Neuronal stem cell (in vitro differentiated cells): ENCODE results near the gene CREB3L2.

Source experiments
- DNase-seq: peaks from one replicate; pipeline ENCODE4 v3.0.0-alpha.2; 2013; ENCODE audit warnings: low spot score
- H2AFZ ChIP-seq: one replicate; pipeline ENCODE4 v1.6.1; 2013; ENCODE audit warnings: mild to moderate bottlenecking, low read length, inconsistent platforms
- H2AK5ac ChIP-seq: 2 replicates; pipeline ENCODE4 v1.6.1; 2013; ENCODE audit warnings: low read depth, mild to moderate bottlenecking, inconsistent platforms, low read length, moderate library complexity, mixed read lengths
- H2BK120ac ChIP-seq: 2 replicates; pipeline ENCODE4 v1.6.1; 2013; ENCODE audit warnings: low read depth, mild to moderate bottlenecking, inconsistent platforms, low read length, moderate library complexity, mixed read lengths
- H2BK12ac ChIP-seq: one replicate; pipeline ENCODE4 v1.6.1; 2013; ENCODE audit warnings: low read length, inconsistent platforms
- H2BK15ac ChIP-seq: 2 replicates; pipeline ENCODE4 v1.6.1; 2013; ENCODE audit warnings: mild to moderate bottlenecking, low read length, inconsistent platforms, mixed read lengths
- H2BK5ac ChIP-seq: one replicate; pipeline ENCODE4 v1.6.1; 2013; ENCODE audit warnings: inconsistent platforms, mild to moderate bottlenecking, low read length, moderate library complexity
- H3K14ac ChIP-seq: one replicate; pipeline ENCODE4 v1.6.1; 2013; ENCODE audit warnings: low read length, inconsistent platforms
- H3K18ac ChIP-seq: 2 replicates; pipeline ENCODE4 v1.6.1; 2013; ENCODE audit warnings: low read length, inconsistent platforms
- H3K23ac ChIP-seq: 2 replicates; pipeline ENCODE4 v1.6.1; 2013; ENCODE audit warnings: low read depth, mild to moderate bottlenecking, mixed read lengths, low read length, inconsistent platforms; ENCODE audit not compliant: poor library complexity
- H3K27ac ChIP-seq: replicated peaks from 3 replicates; pipeline ENCODE4 v1.5.1; 2013; ENCODE audit warnings: low read length, inconsistent platforms
- H3K27me3 ChIP-seq, 3 experiments: 2 replicates each; pipeline ENCODE4 v1.6.1; 2013; ENCODE audit warnings: low read length in 3 of 3, mild to moderate bottlenecking in 2 of 3, inconsistent platforms in 1 of 3, low read depth in 1 of 3, mixed read lengths in 1 of 3, moderate library complexity in 1 of 3; ENCODE audit not compliant: control insufficient read depth in 3 of 3, insufficient read depth in 3 of 3
- H3K36me3 ChIP-seq, 2 donors: replicated peaks in 1 of 2; 2 replicates each; pipeline ENCODE4 v1.6.1; 2013; ENCODE audit warnings: low read length in 2 of 2; ENCODE audit not compliant: control insufficient read depth in 2 of 2, insufficient read depth in 2 of 2
- H3K4ac ChIP-seq: 2 replicates; pipeline ENCODE4 v1.6.1; 2013; ENCODE audit warnings: inconsistent platforms, mild to moderate bottlenecking, low read length, moderate library complexity
- H3K4me1 ChIP-seq, 2 donors: 1 replicate in 1 of 2; 2 replicates in 1 of 2; pipeline ENCODE4 v1.6.1; 2013; ENCODE audit warnings: low read length in 2 of 2, low read depth in 1 of 2; ENCODE audit not compliant: control insufficient read depth in 2 of 2, insufficient read depth in 1 of 2
- H3K4me2 ChIP-seq: one replicate; pipeline ENCODE4 v1.6.1; 2013; ENCODE audit warnings: mild to moderate bottlenecking, low read length, inconsistent platforms; ENCODE audit not compliant: insufficient read depth, poor library complexity, severe bottlenecking
- H3K4me3 ChIP-seq, 2 donors: 2 replicates each; pipeline ENCODE4 v1.5.1; 2013; ENCODE audit warnings: low read length in 2 of 2, mild to moderate bottlenecking in 2 of 2, inconsistent platforms in 1 of 2, moderate library complexity in 1 of 2
- H3K79me1 ChIP-seq: one replicate; pipeline ENCODE4 v1.6.1; 2013; ENCODE audit warnings: low read depth, mild to moderate bottlenecking, inconsistent platforms, low read length, moderate library complexity
- H3K9ac ChIP-seq: one replicate; pipeline ENCODE4 v1.6.1; 2013; ENCODE audit warnings: mild to moderate bottlenecking, low read depth, low read length, inconsistent platforms; ENCODE audit not compliant: poor library complexity
- H3K9me3 ChIP-seq, 2 donors: replicated peaks in 1 of 2; 2 replicates each; pipeline versions ENCODE3 to v1.6.1; 2013; ENCODE audit warnings: low read length in 2 of 2, mild to moderate bottlenecking in 2 of 2, inconsistent platforms in 1 of 2, low read depth in 1 of 2, mixed read lengths in 1 of 2, moderate library complexity in 1 of 2; ENCODE audit not compliant: control insufficient read depth in 2 of 2, insufficient read depth in 1 of 2
- H4K8ac ChIP-seq: one replicate; pipeline ENCODE4 v1.6.1; 2013; ENCODE audit warnings: low read depth, mild to moderate bottlenecking, inconsistent platforms, low read length, moderate library complexity
- H4K91ac ChIP-seq: one replicate; pipeline ENCODE4 v1.6.1; 2013; ENCODE audit warnings: low read length, low read depth, mild to moderate bottlenecking, inconsistent platforms; ENCODE audit not compliant: poor library complexity
- WGBS, 2 donors: extraction: QIAGEN DNeasy Blood & Tissue Kit; methylation state at CpG; one replicate each; pipeline ENCODE4 v1.1.7; 2013; ENCODE audit warnings: missing lambda C conversion rate in 2 of 2, mixed read lengths in 1 of 2; ENCODE audit not compliant: insufficient read length in 2 of 2, insufficient replicate concordance in 1 of 2; ENCODE audit errors: extremely low coverage in 2 of 2; 5-methylcytosine and 5-hydroxymethylcytosine counted together

The CREB3L2 gene

DNA sequence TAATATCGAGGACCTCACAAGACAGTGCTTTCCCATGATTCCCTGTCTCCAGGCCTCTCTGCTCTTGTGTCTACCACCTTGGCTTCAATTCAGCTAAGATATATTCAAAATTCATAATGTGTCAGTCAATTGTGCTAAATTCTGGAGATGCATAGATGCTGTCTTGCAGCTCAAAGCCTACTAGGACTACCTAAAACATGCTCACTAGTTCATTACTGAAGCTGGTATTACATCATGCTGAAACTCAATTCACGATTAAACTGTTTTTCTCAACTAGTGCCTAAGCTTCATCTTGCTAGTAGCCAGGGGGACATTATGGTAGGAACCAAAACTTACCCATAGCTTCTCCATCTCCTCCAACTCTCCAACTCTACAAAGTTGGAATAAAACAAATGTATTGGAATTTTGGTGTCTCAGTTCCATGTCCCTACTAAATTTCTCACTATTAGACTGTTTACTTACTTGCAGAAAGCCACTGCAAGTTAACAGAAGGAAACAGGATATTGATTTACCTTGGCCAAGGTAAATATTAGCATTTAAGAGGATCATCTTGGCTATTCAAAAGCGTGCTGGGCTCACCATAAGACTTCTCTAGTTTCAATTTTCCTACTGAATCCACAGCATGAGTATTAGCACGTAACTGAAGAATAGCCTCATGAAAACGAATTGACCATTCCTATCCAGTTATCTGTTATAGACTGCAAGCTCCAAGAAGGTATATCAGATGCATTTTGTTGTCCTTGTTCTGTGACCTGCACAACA is 53.6 kb downstream of the CREB3L2 start:
- no peak overlapping the region for H2BK15ac ChIP-seq
- H2AK5ac ChIP-seq, result no peak overlapping the region
- H3K23ac ChIP-seq, result no peak overlapping the region
- no peaks in the 10 kb centered on the region for H3K27me3 ChIP-seq
- H3K36me3 ChIP-seq, result no peaks in the 10 kb centered on the region
- no peak overlapping the region for H3K14ac ChIP-seq
- no peak overlapping the region for H3K4ac ChIP-seq
- H3K4me3 ChIP-seq, result no peak overlapping the region
- DNase-seq, result no peak
- no peak overlapping the region for H2BK120ac ChIP-seq
- no peak overlapping the region for H2BK5ac ChIP-seq
- H3K9ac ChIP-seq, result no peak overlapping the region
- peaks cover 2 to 5% of the 10 kb centered on the region in 2 donors for H3K4me1 ChIP-seq
- H2AFZ ChIP-seq, result no peak overlapping the region
- no peak overlapping the region for H3K18ac ChIP-seq
- H4K91ac ChIP-seq, result no peak overlapping the region
- WGBS, 2 donors, result no CpG with 5 or more reads among the region's 5 CpGs
- no peaks in the 10 kb centered on the region for H3K79me1 ChIP-seq
- H4K8ac ChIP-seq, result no peak overlapping the region
- H3K9me3 ChIP-seq, result no peaks in the 10 kb centered on the region
- no peak overlapping the region for H3K27ac ChIP-seq
- no peak overlapping the region for H3K4me2 ChIP-seq
- H2BK12ac ChIP-seq, result no peak overlapping the region

DNA sequence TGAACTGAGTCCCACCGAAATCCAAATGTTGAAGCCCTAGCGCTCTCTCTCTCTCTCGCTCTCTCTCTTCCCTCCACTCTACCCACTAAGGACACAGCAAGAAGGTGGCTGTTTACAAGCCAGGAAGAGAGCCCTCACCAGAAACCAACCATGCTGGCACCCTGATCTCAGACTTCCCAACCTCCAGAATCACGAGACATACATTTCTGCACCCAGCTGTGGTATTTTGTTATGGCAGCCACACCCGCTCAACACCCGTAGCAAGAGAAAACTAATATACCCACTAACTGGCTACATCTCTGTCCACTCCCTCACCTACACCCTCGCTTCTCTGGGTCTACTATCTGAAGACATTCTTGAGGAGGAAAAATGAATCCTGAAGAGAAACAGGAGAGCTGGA is 54.8 kb downstream of the CREB3L2 start:
- H2BK5ac ChIP-seq, result no peak overlapping the region
- no CpG with 5 or more reads among the region's 7 CpGs for WGBS, 2 donors
- no peak overlapping the region for H3K4me3 ChIP-seq

DNA sequence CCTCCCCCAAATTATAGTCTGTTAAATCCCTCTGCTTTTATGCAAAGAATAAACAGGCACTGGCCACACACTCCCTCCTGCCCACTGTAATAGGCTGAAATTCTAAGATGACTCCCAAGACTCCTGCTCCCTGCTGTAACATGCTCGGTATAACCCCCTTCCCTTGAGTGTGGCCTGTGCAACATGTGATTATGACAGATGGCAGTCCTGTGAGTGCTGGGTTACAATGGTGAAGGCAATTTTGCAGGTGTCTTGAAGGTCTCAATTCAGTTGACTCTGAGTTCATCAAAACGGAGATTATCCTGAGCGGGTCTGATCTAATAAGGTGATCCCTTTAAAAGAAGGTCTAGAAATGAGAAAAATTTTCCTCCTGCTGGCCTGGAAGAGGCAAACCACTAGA is 55.9 kb downstream of the CREB3L2 start:
- H3K9ac ChIP-seq, result no peak overlapping the region
- DNase-seq, result no peak
- no CpG with 5 or more reads among the region's 3 CpGs for WGBS, 2 donors
- no peaks in the 10 kb centered on the region for H3K36me3 ChIP-seq
- no peaks in the 10 kb centered on the region for H3K9me3 ChIP-seq
- no peaks in the 10 kb centered on the region for H3K79me1 ChIP-seq
- no peak overlapping the region for H3K4me3 ChIP-seq
- H2BK12ac ChIP-seq, result no peak overlapping the region
- H3K18ac ChIP-seq, result no peak overlapping the region
- H3K27me3 ChIP-seq, result no peaks in the 10 kb centered on the region
- H4K91ac ChIP-seq, result no peak overlapping the region
- no peak overlapping the region for H2BK15ac ChIP-seq
- no peak overlapping the region for H2BK120ac ChIP-seq
- no peak overlapping the region for H2AK5ac ChIP-seq
- no peak overlapping the region for H4K8ac ChIP-seq
- H2BK5ac ChIP-seq, result no peak overlapping the region
- H3K27ac ChIP-seq, result no peak overlapping the region
- no peak overlapping the region for H3K4me2 ChIP-seq
- H2AFZ ChIP-seq, result no peak overlapping the region
- H3K4me1 ChIP-seq, result peaks cover 0 to 3% of the 10 kb centered on the region in 2 donors
- no peak overlapping the region for H3K14ac ChIP-seq
- no peak overlapping the region for H3K23ac ChIP-seq
- H3K4ac ChIP-seq, result no peak overlapping the region

More for the DNA sequence above, 54.8 kb downstream of the CREB3L2 start:
- no peak overlapping the region for H4K91ac ChIP-seq
- no peak overlapping the region for H3K4me2 ChIP-seq
- no peak overlapping the region for H3K9ac ChIP-seq
- H3K18ac ChIP-seq, result no peak overlapping the region
- no peak overlapping the region for H2BK12ac ChIP-seq
- H3K23ac ChIP-seq, result no peak overlapping the region
- H3K14ac ChIP-seq, result no peak overlapping the region
- DNase-seq, result no peak
- H3K79me1 ChIP-seq, result no peaks in the 10 kb centered on the region
- no peak overlapping the region for H2AK5ac ChIP-seq
- no peak overlapping the region for H4K8ac ChIP-seq
- peaks cover 0 to 3% of the 10 kb centered on the region in 2 donors for H3K4me1 ChIP-seq
- H3K27ac ChIP-seq, result no peak overlapping the region
- no peaks in the 10 kb centered on the region for H3K9me3 ChIP-seq
- no peaks in the 10 kb centered on the region for H3K27me3 ChIP-seq
- no peak overlapping the region for H3K4ac ChIP-seq
- no peaks in the 10 kb centered on the region for H3K36me3 ChIP-seq
- H2BK15ac ChIP-seq, result no peak overlapping the region
- no peak overlapping the region for H2BK120ac ChIP-seq
- no peak overlapping the region for H2AFZ ChIP-seq

DNA sequence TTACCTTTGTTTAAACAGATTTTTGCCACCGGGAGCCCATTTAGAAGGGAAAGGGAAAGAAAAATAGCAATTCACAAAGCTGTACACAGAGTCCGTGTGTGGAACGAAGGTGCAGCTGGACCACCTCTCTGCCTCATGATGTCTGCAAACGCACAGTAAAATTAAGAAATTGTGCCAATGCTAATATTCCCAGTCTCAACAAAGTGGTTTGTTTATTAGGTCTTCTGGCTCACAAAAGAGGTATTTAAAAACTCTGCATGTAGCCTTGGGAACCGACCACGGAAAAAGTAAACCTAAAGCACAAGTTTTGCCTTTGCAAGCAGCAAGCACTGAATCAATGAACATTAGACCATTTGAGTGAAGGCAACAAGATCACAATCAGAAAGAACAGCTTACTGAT is 57.7 kb downstream of the CREB3L2 start:
- H3K9ac ChIP-seq, result no peak overlapping the region
- H3K79me1 ChIP-seq, result no peaks in the 10 kb centered on the region
- H3K27ac ChIP-seq, result no peak overlapping the region
- H3K14ac ChIP-seq, result no peak overlapping the region
- WGBS, 2 donors, result no CpG with 5 or more reads among the region's 6 CpGs
- H3K18ac ChIP-seq, result no peak overlapping the region
- no peak overlapping the region for H2BK15ac ChIP-seq
- no peak overlapping the region for H3K4me3 ChIP-seq
- no peak overlapping the region for H3K23ac ChIP-seq
- no peak overlapping the region for H3K4ac ChIP-seq
- H3K4me2 ChIP-seq, result no peak overlapping the region
- no peak for DNase-seq
- no peak overlapping the region for H2BK120ac ChIP-seq
- no peak overlapping the region for H4K8ac ChIP-seq
- no peak overlapping the region for H2BK5ac ChIP-seq
- peaks cover 0 to 3% of the 10 kb centered on the region in 2 donors for H3K4me1 ChIP-seq
- H3K36me3 ChIP-seq, result no peaks in the 10 kb centered on the region
- no peak overlapping the region for H2AFZ ChIP-seq
- no peak overlapping the region for H2BK12ac ChIP-seq
- H4K91ac ChIP-seq, result no peak overlapping the region
- H2AK5ac ChIP-seq, result no peak overlapping the region
- H3K9me3 ChIP-seq, result no peaks in the 10 kb centered on the region
- H3K27me3 ChIP-seq, result no peaks in the 10 kb centered on the region
